Urothelium cell line (cell line): Measurements from ENCODE around the gene PLXNB1.
A peak's percentile ranks its signal among the peaks of the same experiment; 100 is the strongest.

Source experiments
- DNase-seq: peaks from one replicate; pipeline ENCODE4 v3.0.0; 2011; ENCODE audit warnings: low spot score, mixed read lengths
- FAIRE-seq: peaks from 2 replicates; lab custom pipeline; 2011; peaks lifted over from hg19 to GRCh38; lab: Jason Lieb, UNC

The PLXNB1 gene

DNA sequence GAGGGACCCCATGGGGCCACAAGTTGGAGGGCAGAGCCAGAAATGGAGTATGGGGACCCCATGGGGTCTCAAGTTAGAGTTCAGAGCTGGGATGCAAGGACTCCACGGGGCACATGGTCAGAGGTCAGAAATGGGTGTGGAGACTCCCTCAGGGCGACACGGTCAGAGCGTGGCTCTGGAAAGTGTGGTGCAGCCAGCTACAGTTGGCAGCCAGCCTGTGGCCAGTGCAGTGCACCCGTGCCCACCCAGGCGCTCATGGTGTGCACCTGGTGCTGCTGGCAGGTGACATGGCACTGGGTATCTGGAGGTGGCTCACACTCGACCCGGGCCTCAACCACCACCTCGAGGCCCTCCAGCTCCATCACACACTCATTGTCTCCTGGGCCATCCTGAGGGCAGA is 11.2 kb downstream of the PLXNB1 start:
- DNase-seq, result no peak
- FAIRE-seq, result no peak

DNA sequence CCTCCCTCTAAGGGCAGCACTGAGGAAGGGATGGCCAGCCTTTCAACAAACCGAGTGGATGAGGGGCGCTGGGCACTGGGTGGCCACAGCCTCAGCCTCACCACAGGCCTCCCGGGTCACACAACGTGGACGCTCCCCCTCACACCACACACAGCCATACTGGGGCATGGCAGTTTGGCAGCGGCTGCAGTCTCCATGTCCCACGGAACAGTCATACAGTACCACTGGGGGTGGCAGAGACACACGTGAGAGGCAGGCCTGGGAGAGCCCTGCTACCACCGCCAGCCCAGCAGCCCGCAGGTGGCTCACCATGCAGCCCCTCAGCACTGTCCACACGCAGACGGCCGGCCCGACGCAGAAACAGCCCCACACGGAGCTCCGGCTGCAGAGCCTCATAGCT is 11.7 kb downstream of the PLXNB1 start:
- FAIRE-seq (no peak), DNase-seq (no peak)

DNA sequence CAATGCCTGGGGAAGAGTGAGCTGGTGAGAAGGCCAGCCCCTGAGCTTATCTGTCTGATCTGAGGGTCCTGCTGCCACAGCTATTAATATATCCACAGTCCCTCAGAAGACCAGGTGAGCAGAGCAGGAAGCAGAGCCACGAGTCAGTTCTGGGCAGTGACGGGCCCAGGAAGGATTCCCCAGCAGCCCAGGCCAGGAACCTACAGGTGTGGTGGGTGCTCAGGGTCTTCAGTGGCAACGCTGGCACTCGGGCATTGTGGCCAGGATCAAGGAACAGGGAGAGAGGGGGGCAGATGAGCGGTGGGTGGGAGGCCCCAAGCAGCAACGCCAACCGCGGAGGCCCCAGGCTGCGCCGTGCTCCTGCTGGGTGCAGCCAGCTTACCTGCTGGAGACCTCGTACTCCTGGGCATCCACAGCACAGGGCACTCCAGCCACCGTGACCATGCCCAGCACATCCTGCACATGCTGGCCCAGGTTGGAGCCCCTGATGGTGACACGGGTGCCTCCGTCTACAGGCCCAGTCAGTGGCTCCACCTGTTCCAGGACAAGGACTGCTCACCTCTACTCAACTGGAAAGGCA is 12.3 kb downstream of the PLXNB1 start:
- DNase-seq, result no peak
- FAIRE-seq, result no peak

DNA sequence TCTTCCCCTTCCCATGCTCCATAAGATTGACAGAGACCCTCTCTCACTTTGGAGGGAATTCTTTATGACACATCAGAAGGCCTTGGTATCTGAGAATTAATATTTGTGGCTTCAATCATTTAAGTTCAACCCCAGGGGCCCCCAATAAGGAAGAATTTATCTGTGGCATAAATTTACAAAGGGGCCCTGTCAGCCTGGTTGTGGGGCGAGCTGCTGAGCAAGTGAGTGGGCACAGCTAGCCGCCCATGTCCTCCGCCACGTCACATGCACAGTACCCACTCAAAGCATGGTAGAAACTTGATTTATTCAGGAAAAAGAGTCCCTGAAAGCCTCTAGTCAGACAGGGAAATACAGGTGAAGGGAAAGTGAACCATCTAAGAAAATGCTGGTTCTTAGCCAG is 13.3 kb downstream of the PLXNB1 start:
- DNase-seq (no peak), FAIRE-seq (no peak)

- no peak for DNase-seq
- no peak for FAIRE-seq
Measured at GRCh38 chr3:48416091-48416505, 13.8 kb downstream of the PLXNB1 start.

- no peak for FAIRE-seq
- no peak for DNase-seq
Measured at GRCh38 chr3:48415251-48415953, 14.5 kb downstream of the PLXNB1 start.

GRCh38 chr3:48414376-48415250 is 15.3 kb downstream of the PLXNB1 start:
- DNase-seq (no peak), FAIRE-seq (no peak)

DNA sequence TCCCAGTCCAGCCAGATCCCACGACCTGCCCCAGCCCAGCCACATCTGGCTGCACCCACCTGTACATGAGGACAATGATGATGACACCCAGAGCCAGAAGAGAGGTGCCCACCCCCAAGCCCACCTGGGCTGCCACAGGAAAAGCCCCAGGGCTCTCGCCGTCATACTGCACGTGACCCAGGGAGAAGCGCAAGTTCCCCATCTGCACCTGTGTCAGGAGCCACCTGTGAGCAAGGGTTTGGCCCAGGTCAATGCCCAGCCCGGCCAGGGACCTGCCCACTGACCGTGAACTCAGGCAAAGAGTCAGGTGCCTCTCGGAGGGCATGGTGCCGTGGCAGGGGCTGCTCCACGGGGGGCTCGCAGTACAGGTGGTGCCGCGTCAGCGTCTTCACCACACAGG is 16.3 kb downstream of the PLXNB1 start:
- FAIRE-seq, result no peak
- DNase-seq, result no peak

GRCh38 chr3:48413086-48413485 is 16.8 kb downstream of the PLXNB1 start:
- no peak for DNase-seq
- FAIRE-seq, result peak; percentile 58

GRCh38 chr3:48412375-48413001 is 17.4 kb downstream of the PLXNB1 start:
- FAIRE-seq, result no peak
- no peak for DNase-seq

DNA sequence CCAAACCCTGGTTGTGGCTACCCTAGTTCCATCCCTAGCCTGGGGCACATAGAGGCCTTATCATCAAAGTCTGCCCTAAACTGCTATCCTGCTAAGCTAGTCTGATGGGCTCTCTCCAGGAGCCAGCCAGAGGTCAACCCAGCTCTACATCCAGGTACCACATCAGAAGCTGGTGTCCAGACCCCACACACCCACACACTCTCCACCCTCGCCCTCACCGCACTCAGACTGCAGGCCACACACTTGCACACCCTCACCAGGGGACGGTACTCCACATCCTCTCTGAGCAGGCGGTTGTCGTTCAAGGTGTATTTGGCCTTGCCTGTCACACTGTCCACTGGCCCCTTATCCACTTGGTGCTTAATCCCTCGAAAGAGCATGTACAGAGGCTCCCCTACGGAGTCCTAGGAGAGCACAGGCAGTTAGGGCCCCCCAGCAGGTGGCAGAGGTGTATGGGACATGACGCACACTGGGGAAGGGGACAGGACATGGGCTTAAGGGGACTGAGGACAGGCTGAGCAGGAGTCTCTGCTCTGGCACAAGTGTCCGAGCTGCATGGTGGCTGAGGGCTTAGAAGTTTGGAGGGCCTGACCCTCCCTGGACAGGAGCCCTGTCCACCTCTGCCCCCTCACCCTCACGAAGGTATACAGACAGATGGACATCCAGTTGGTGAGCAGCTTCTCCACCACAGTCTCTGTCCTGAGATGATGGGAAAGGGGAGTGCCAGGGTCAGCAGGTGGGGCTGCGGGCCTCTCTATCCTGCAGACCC is 18.1 kb downstream of the PLXNB1 start:
- FAIRE-seq (no peak), DNase-seq (no peak)

DNA sequence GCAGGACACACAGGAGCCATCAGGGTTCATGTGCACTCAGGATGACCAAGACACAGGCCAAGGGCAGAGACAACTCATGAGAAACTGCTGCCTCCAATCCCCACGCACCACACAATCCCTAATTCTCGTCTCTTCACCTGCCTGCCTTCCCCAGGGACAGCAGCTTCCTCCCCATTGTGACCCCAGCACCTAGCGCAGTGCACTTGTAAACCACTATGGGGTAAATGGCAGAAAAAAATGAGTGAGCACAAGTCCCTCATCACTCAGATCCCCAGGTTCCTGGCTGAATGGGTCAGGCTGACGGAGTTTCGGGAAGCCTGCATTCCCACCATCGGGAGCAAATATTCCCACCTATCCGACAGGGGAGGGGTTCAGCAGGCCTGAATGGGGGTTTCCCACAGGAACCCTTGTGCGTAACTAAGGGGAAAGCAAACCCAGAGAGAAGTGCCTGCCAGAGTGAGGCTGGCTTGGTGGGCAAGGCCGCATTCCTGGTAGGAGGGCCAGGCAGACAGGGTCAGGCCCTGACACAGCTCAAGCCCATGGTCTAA is 18.8 kb downstream of the PLXNB1 start:
- DNase-seq, result no peak
- FAIRE-seq, result no peak

GRCh38 chr3:48410205-48411040 is 19.5 kb downstream of the PLXNB1 start:
- DNase-seq (no peak), FAIRE-seq (no peak)

DNA sequence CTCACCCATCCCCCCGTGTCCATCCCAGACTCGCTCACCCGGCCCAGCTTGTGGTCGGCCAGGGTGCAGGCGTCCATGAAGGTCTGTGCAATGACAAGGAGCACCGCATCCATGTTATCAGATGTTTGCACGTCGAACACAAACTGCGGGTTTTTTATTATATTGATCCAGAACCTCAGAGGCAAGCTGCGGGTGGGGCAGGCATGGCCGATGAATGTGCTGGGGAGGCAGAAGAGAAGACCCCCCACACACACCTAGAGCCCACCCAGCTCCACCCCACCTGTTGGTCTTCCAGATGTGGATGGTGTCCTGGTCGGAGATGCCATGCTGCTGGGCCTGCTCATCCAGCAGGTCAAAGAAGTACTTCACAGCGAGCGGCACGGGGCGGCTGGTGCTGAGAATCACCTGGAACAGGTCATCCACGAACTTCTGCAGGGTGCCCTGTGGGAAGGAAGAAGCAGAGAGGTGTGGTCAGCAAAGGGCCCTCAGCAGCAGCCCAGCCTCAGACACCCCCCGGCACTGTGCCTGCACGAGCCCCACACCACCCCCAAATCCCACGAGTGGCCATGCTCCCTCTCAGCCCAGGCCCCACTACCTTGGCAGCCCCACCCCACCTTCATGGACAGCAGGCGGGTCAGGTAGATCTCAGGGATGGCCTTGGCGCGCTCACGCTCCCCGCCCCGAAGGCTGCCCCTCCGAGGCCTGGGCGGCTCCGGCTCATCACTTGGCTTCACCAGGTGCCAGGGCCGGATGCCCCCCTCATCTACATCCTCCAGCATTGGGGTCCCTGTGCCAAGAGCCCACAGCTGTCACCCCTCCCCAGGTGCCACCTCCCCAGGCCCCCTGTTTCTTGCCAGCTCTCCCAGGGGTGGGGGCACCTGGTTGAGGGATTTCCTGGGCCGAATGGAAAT is 20.3 kb downstream of the PLXNB1 start:
- DNase-seq (no peak), FAIRE-seq (no peak)

- no peak for FAIRE-seq
- no peak for DNase-seq
Measured at GRCh38 chr3:48408823-48409281, 21.0 kb downstream of the PLXNB1 start.

DNA sequence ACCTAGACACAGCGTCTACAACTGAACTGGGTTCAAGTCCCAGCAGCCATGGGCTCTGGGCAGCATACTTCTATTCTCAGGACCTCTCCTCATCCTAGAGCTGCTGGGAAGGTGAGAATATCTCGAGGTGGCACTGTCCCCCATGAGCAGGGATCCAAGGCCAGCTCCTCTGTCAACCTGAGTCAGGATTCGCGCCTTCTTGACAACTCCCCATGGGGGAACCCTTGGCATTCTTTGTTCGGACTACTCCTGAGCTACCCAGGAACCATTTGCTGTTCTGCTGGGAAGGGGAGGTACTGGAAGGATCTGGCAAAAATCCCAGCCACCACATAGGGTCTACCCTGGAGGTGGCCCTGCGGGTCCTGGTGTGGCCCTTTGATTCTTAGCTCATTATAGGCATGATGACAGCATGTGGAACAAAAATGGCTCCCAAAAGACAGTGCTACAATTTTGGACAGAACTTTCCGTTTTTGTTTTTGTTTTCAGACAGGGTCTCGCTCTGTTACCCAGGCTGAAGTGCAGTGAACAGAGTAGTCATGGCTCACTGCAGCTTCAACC is 22.3 kb downstream of the PLXNB1 start:
- FAIRE-seq, result no peak
- no peak for DNase-seq

DNA sequence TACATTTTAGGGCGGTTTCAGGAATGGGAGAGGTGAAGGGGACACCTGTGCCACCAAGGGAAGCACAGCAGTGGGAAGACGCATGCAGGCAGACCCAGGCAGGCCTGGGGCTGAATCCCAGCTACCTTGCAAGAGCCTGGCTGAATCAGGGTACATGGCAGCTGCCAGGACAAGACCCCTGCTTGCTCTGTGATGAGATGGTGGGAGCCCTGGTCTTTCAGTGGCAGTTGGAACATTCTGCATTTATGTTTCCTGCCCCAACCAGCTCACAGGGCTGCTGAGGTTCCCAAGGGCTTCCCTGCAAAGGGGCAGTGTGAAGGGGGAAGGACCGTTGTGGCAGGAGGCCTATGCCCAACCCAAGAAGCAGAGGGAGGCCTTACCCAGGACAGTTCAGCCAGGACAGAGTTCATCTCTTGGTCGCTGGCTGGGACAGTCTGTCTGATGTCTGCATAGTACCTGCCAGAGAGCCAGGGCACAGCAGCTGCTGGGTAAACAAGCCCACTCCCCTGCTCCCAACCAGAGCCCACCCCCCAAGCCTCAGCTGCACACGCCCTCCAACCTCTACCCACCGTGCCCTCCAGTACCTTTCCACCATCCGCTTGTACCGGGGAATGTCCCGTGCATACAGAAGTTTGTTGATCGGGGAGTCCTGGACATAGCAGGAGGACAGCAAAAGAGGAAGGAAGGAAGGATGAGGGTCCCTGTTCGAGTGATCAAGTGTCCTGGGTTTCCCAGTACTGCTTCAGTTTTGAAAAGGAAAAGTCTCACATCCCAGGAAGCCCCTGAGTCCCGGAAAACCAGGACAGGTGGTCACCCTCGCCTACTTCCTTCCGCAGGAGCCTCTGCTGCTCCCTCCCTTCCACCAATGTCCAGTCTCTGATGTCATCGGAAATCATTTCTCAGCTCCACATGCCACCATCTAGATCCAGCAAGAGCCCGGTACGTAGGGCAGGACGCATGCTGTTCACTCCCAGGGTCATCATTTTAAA is 23.1 kb downstream of the PLXNB1 start:
- DNase-seq (no peak), FAIRE-seq (no peak)
